ENCODE measurements around the gene NRG3.

The NRG3 gene

GRCh38 chr10:82221601-82222149 is 346.7 kb downstream of the NRG3 start:
- no peak for ATAC-seq

- no peak for ATAC-seq
Measured at GRCh38 chr10:82228701-82229100, 353.7 kb downstream of the NRG3 start.

- no peak for ATAC-seq
Measured at GRCh38 chr10:82234173-82234572, 359.2 kb downstream of the NRG3 start.

- no peak for ATAC-seq
Measured at GRCh38 chr10:82236084-82236731, 361.2 kb downstream of the NRG3 start.

GRCh38 chr10:82238291-82238690 is 363.3 kb downstream of the NRG3 start:
- ATAC-seq: no peak

- no peak for ATAC-seq
Measured at GRCh38 chr10:82240408-82240807, 365.4 kb downstream of the NRG3 start.

- ATAC-seq: no peak
Measured at GRCh38 chr10:82242778-82243177, 367.8 kb downstream of the NRG3 start.

GRCh38 chr10:82245157-82245556 is 370.2 kb downstream of the NRG3 start:
- ATAC-seq: no peak

- no peak for ATAC-seq
Measured at GRCh38 chr10:82245906-82246560, 371.0 kb downstream of the NRG3 start.

- ATAC-seq: no peak
Measured at GRCh38 chr10:82249141-82249540, 374.1 kb downstream of the NRG3 start.

- no peak for ATAC-seq
Measured at GRCh38 chr10:82251222-82251906, 376.4 kb downstream of the NRG3 start.

- no peak for ATAC-seq
Measured at GRCh38 chr10:82252081-82252480, 377.1 kb downstream of the NRG3 start.

- ATAC-seq: no peak
Measured at GRCh38 chr10:82254237-82254636, 379.2 kb downstream of the NRG3 start.

- no peak for ATAC-seq
Measured at GRCh38 chr10:82256275-82256674, 381.3 kb downstream of the NRG3 start.

GRCh38 chr10:82266438-82266837 is 391.4 kb downstream of the NRG3 start:
- ATAC-seq: no peak

- no peak for ATAC-seq
Measured at GRCh38 chr10:82267014-82267413, 392.0 kb downstream of the NRG3 start.

- ATAC-seq: no peak
Measured at GRCh38 chr10:82267465-82267864, 392.5 kb downstream of the NRG3 start.

- no peak for ATAC-seq
Measured at GRCh38 chr10:82267960-82268359, 393.0 kb downstream of the NRG3 start.

GRCh38 chr10:82277591-82277990 is 402.6 kb downstream of the NRG3 start:
- ATAC-seq: no peak

- no peak for ATAC-seq
Measured at GRCh38 chr10:82278401-82279182, 403.6 kb downstream of the NRG3 start.

GRCh38 chr10:82282782-82283456 is 407.9 kb downstream of the NRG3 start:
- ATAC-seq: no peak

GRCh38 chr10:82284180-82284579 is 409.2 kb downstream of the NRG3 start:
- no peak for ATAC-seq

Measured in activated CD4-positive, CD25-positive, alpha-beta regulatory T cell treated with anti-CD3 and anti-CD28 coated beads, Interleukin-2, amount 50 U/mL, for 24 hours (primary cell).